Stimulated activated CD4-positive, alpha-beta T cell treated with anti-CD3 and anti-CD28 coated beads, Interleukin-1b, Interleukin-23, amount 100 ng/mL, for 4 hours (primary cell): ENCODE data around the gene RAET1L.
"Not testable (repeated sequence)": the region's sequence is repeated elsewhere in the genome, so short reads cannot be mapped to it uniquely, and the experiment has no call there.

ENCODE experiments used
- DNase-seq, 2 donors: peaks; one replicate each; pipeline ENCODE4 v3.0.0-alpha.2; 2020; ENCODE audit warnings: low read depth in 2 of 2

RAET1L gene

DNA sequence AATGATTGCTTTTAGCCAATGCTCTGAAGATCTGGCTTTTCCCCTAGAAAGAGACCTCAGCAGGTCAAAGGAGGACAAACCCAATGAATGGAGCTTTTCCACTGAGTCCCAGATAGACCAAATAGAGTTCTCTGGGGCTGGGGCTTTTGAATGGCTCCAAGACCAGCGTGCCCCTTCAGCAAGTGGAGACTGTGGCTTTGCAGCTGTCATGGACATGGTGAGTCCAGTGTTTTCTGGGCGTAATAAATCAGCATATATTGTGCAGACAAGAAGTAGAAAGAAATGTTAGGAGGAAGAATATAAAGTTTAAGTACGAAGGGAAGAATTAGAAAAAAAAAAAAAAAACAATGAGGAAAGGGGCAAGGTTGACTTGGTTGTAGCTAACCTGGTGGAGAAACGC, 33.5 kb downstream of the RAET1L start:
- DNase-seq = no peak

DNA sequence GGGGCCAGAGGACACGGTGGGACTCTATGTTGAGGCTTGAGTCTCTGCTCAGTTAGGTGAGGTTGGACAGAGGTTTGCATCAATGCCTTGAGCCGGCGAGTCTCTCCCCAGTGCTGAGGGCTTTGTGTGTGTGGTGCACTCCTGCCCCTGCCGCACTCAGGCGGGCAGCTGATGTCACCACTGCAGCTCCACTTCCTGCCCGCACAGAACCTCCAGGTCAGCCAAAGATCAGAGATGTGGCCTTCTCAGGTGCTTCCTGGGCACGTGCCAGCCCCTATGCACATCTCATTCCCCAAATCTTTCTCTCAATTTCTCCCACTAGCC, 33.9 kb downstream of the RAET1L start:
- DNase-seq = not testable (repeated sequence)

DNA sequence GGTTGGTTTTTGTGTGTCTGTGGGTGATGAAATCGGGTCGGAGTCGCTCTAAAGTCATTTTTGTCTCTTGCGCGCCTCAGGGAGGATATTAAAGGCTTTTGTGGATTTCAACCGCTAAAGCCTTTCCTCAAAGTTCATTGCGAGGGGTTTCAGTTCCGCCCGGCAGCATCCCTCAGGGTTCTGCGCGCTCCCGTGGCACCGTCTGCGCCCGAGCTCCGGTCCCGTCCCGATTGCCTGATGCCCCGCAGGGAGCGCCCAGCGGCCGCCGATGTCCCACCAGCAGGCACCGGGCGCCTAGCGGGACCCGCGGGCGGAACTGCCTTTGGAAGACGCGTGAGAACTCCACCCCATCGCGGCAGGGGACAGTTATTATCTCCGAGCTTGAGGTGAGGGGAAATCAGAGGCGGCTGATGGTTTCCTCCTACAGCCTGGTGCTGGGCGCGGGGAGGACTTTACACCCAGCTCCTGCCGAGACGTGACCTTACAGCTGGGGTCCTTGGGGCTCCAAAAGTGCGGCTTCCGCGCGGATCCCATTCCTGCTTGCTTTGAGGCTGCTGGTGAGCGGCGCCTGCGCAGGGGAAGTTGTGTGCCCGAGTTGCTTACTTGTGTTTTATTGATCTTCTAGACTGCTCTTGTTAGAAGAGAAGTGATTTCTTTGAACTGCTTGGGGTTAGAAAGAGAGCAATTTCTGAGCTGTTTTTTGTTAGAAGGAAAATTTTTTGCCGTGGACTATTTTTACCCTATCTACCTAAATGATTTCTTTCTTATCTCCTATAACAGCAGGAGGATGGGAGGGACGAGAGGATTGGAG, 34.5 kb downstream of the RAET1L start:
- no peak for DNase-seq

DNA sequence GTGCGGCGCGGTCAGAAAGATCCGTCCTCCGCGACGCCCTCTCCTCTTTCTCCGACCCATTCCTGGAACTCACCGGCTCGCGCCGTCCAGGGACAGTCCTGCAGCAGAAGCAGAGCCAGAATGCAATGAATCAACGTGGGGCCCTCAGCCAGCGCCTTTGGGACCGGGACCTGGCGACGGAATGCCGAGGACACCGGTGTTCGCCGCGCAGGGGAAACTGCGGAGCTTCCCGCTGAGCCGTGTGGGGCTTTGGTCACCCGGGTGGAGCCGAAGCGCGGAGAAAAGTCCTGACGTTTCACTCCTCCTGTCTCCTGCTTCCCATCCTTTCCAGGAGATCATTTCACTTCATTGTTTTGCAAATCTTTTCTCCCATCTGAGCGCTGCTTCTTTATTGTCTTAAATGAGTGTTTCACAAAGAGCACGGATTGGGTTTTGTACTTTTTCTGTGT, 35.1 kb downstream of the RAET1L start:
- no peak for DNase-seq

DNA sequence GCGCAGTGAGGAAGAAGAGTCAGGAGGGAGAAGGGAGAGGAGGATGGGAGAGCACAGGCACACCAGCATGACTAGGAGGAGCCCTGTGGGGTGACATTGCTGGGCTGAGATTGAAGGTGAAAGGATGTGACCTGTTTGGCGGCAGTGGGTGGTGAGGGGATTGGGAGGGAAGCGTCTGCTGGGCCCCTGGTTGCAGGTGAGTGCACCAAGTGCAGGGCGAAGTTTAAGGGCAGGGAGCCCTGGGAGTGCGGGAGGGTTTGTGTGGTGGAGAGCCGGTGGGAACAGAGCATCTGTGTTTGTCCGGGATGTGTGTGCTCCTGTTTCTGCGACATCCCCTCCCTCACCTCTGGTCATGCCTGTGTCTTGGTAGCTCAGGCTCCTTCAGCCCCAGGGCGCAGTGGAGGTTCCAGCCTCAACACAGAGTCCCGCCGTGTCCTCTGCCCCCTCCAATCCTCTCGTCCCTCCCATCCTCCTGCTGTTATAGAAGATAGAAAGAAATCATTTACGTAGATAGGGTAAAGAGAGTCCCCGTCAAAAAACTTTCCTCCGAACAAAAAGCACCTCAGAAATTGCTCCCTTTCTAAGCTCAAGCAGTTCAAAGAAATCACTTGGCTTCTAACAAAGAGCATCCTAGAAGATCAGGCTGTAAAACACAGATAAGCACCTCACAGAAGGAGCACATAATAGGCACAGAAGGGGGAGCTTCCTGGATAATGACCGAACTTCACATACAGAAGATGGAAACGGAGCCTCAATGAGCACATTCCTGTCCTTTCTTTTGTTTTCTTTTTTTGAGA, 36.6 kb downstream of the RAET1L start:
- no peak for DNase-seq

DNA sequence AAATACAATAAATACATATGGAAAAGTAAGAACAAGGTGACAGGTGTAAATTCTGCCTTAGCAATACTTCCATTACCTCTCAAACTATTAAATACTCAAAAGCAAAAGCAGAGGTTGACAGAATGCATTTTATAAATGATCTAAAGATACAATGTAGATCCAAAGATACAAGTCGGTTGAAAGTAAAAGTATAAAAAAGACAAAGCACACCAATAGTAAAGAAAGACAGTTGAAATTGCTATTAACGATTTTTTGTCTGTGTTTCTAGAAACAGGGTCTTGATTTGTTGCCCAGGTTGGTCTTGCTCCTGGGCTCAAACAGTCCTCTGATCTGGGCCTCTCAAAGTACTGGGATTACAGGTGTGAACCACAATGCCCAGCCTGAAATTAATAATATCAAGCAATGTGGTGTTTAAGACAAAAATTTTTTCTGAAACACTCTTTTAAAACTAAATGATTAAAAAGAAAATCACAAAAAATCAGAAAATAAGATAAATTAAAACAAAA, 37.7 kb downstream of the RAET1L start:
- no peak for DNase-seq

DNA sequence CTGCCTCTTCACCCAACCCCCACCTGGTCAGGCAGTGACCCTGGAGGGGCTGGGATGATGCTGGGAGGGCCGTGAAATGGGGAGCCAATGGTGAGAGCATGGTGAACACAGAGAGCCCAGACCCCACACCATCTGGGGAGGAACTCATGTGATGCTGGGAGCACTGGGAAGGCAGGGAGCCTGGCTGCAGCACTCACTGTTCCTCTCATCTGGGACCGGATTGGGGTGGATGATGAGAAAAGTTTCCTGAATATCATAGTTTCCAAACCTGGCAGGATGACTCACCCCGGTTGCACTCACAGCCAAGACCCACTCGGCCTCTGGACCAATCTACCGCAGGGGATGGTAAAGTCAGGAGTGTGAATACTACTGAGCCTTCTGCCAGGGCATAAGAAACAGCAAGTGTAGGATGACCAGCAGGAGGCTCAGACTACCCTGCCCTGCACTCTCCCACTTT, 39.8 kb downstream of the RAET1L start:
- no peak for DNase-seq

DNA sequence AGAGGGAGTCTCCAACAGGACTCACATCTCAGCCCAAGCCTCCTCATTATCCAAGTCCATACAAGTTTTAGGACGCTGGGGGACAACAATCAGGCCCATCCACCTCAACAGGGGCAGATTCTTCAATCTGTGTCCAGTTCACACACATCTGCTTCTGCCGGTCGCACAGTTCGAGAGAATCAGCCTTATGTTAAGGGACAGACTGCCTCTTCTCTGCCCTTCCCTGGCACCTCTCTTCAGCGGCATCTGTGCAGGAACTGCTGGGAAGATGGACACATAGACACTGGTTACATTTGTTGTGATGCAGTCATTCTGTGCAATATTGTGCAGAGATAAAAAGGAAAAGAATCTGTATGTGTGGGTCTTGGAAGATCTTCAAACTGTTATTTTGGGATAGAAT, 40.6 kb downstream of the RAET1L start:
- no peak for DNase-seq

DNA sequence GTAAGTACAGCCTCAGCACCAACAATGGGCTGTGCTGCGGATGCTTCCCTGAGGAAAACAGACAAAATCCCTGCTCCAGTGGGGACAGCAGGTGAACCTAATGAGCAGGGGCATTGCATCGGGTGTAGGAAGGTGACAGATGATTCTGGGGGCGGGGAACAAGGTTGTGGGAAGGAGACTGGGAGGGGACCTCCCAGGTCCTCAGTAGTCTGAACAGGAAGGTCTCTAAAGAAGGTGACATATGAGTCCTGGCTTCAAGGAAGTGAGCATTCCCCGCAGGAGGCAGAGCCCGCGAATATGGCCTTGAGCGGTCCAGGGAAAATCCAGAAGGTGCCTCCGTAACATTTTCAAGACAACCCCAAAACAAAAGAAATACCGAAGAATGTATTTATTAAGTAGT, 42.2 kb downstream of the RAET1L start:
- DNase-seq = no peak

DNA sequence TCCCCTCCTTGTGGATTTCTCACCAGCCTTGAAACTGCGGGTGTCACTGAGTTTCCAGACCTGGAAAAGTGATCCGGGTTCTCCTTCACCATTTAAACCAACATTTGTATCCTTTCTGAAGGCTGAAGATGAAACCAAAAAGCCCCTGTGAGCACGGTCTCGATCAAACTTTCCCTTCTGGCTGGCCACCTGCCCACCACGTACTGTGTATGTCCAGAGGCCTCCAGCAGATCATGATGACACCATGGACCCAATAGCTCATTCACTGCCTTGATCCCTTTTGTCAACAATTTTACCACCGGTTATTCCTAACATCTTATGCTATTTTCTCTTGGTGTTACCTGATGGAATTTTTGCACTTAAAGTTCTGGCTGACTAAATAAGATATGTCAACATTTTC, 46.0 kb downstream of the RAET1L start:
- DNase-seq = no peak

DNA sequence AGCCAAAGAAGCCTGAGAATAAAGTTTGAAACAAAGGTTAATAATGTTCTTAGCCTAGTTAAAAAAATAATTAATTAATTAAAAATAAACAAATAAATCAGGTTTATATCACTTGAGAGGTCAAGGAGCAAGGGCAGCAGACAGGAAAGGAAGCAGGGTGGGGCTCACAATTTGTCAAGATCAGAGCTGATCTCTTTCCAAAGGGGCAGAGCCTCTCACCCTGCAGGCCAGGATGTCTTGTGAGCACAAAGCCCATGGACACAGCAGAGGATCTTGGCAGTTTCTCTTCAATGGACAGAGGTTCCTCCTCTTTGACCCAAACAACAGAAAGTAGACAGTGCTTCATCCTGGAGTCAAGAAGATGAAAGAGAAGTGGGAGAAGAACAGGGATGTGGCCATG, 46.7 kb downstream of the RAET1L start:
- no peak for DNase-seq

DNA sequence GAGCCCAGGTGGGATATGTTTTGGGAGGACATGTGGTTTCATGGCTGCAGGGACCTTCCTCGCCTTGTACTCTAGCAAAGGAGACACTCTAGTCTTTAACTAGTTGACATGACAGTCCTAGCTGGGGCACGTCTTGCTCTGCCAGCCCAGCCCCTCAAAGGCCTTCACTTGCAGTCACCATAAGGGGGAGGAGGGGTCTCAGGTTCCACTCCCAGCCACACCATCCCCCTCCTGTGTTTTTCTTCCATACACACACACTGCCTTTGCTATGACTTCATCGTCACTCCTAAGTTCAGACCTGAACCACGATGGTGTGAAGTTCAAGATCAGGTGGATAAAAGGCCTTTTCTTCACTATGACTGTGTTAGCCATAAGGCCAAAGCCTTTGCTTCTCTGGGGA, 48.1 kb downstream of the RAET1L start:
- no peak for DNase-seq

DNA sequence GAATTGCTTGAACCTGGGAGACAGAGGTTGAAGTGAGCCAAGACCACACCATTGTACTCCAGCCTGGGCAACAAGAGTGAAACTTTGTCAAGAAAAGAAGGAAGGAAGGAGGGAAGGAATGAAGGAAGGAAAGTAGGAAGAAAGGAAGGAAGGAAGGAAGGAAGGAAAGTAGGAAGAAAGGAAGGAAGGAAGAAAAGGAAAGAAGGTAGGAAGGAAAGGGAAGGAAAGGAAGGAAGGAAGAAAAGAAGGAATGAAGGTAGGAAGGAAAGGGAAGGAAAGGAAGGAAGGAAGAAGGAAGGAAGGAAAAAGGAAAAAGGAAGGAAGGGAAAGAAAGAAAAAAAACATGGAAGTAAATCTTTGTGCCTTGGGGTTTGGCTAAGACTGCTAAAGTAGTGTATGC, 49.9 kb downstream of the RAET1L start:
- DNase-seq = no peak

DNA sequence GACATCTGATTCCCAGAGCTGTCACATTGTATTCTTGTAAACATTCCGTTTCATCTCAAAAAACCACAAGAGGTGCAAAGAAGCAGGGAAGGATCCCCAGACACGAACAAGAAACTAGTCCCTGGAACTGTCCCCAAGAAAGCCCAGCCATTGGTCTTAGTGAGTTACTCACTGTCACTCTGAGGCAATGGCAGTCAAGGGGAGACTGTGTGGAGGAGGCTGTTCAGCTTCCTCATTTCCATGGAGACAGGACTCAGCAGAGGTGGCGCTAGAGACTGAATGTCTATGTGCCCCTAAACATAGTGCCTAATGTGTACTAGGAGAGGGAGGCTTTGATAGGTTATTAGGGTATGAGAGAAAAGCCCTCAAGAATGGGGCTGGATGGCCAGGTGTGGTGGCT, 50.5 kb downstream of the RAET1L start:
- DNase-seq = no peak

DNA sequence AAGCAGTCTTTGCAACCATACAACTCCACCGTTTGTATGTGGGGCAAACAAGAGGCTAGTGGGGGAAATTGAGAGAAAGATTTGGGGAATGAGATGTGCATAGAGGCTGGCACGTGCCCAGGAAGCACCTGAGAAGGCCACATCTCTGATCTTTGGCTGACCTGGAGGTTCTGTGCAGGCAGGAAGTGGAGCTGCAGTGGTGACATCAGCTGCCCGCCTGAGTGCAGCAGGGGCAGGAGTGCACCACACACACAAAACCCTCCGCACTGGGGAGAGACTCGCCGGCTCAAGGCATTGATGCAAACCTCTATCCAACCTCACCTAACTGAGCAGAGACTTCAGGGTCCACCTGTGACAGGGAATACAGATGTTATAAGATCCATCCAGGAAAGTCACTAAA, 50.9 kb downstream of the RAET1L start:
- not testable (repeated sequence) for DNase-seq

DNA sequence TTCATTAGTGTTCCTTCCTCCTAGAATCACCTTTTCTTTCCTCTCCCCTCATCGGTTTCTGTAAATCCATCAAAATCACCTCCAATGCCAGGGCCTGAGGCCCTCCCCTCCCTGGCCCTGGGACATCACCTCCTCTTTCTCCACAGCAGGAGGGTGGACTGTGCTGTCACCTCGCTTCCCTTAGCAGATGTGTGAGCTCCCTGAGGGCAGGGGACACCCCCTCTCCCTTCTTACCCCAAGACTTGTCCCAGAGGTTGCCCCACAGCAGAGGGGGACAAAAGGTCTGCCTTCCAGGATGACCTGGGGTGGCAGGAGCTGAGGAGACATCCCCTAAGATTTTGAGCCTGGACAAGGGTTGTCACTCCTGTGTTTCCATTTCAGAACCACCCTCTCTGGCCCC, 55.7 kb downstream of the RAET1L start:
- no peak for DNase-seq

DNA sequence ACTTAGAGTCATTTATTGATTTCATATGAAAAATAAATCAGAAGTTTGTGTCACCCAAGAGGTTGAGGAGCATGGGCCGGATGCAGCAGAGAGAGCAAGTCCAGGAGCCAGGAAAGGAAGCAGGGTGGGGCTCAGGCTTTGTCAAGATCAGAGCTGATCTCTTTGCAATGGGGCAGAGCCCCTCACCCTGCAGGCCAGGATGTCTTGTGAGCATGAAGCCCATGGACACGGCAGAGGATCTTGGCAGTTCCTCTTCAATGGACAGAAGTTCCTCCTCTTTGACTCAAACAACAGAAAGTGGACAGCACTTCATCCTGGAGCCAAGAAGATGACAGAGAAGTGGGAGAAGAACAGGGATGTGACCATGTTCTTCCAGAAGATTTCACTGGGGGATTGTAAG, 56.4 kb downstream of the RAET1L start:
- not testable (repeated sequence) for DNase-seq
